ENCODE data around the gene CADM1. TPM values are rescaled to one million over a fixed set of nuclear protein-coding genes. Genes with fewer than 3 reads are reported as not detected.

The CADM1 gene
- total RNA-seq, 4 donors from 2014 or later = 2.9 to 25.7 (median 9.6) TPM

- no peak for TF ChIP-seq CTCF (IDR thresholded peaks at IDR 0.05; ENCODE audit: low read depth)
These were observed 305.9 kb downstream of the CADM1 start for GRCh38 chr11:115198321-115198741.

- no peak for TF ChIP-seq CTCF (IDR thresholded peaks at IDR 0.05; ENCODE audit: low read depth)
These were observed 306.8 kb downstream of the CADM1 start for GRCh38 chr11:115197433-115197832.

- no peak for TF ChIP-seq CTCF (IDR thresholded peaks at IDR 0.05; ENCODE audit: low read depth)
These were observed 307.2 kb downstream of the CADM1 start for GRCh38 chr11:115197031-115197430.

- TF ChIP-seq CTCF (IDR thresholded peaks at IDR 0.05; ENCODE audit: low read depth) = no peak
These were observed 309.5 kb downstream of the CADM1 start for GRCh38 chr11:115194802-115195110.

- TF ChIP-seq CTCF (IDR thresholded peaks at IDR 0.05; ENCODE audit: low read depth) = no peak
These were observed 310.1 kb downstream of the CADM1 start for GRCh38 chr11:115193914-115194801.

- no peak for TF ChIP-seq CTCF (IDR thresholded peaks at IDR 0.05; ENCODE audit: low read depth)
These were observed 312.5 kb downstream of the CADM1 start for GRCh38 chr11:115191761-115192160.

- no peak for TF ChIP-seq CTCF (IDR thresholded peaks at IDR 0.05; ENCODE audit: low read depth)
These were observed 314.0 kb downstream of the CADM1 start for GRCh38 chr11:115190196-115190595.
